Endothelial cell of umbilical vein (primary cell): ENCODE data around the gene GJB3. TPM values are rescaled to one million over a fixed set of nuclear protein-coding genes. Genes with fewer than 3 reads are reported as not detected.

Source experiments
- BruUV-seq: library from RNA; stranded (reverse); fragments of 400-500 nt; replicated peaks from 2 replicates; lab custom pipeline; 2021; lab: Mats Ljungman, UMichigan
- CTCF ChIA-PET: fragments of 300-600, 350-600 bp; sonication (Branson Sonifier 250); formaldehyde crosslinking; loops from one replicate; lab custom pipeline; 2021; ENCODE audit warnings: antibody characterized with exemption, inconsistent platforms; lab: Charles Lee
- POLR2A ChIA-PET: fragments of 300-600, 350-600 bp; sonication (Branson Sonifier 250); formaldehyde crosslinking; loops from one replicate; lab custom pipeline; 2021; ENCODE audit warnings: antibody characterized with exemption, inconsistent platforms; lab: Charles Lee
- DNase-seq: peaks from one replicate; pipeline ENCODE4 v3.0.0-alpha.2; 2011; ENCODE audit warnings: low read depth, low spot score
- FAIRE-seq: peaks from 2 replicates; lab custom pipeline; 2011; peaks lifted over from hg19 to GRCh38; lab: Jason Lieb, UNC
- H2AFZ ChIP-seq: 2 replicates; pipeline ENCODE4 v1.6.0; 2012; ENCODE audit warnings: low read depth, low read length, control low read depth, inconsistent platforms
- H3K27ac ChIP-seq: 2 replicates; pipeline ENCODE4 v1.5.1; 2011; ENCODE audit warnings: low read depth, mild to moderate bottlenecking, control low read depth, low read length, moderate library complexity; ENCODE audit not compliant: insufficient read depth
- H3K27me3 ChIP-seq, 2 experiments: 2 replicates each; pipeline versions ENCODE4 v1.6.0 to v1.6.1; 2011; ENCODE audit warnings: low read length in 2 of 2, mixed read lengths in 1 of 2; ENCODE audit not compliant: control insufficient read depth in 2 of 2, insufficient read depth in 2 of 2
- H3K36me3 ChIP-seq, 2 experiments: 2 replicates in 1 of 2; 3 replicates in 1 of 2; pipeline ENCODE4 v1.5.1; 2011; ENCODE audit warnings: low read length in 2 of 2, mild to moderate bottlenecking in 1 of 2, moderate library complexity in 1 of 2; ENCODE audit not compliant: control insufficient read depth in 2 of 2, insufficient read depth in 2 of 2; ENCODE audit errors: extremely low read depth in 1 of 2
- H3K4me1 ChIP-seq: 3 replicates; pipeline ENCODE4 v1.5.1; 2011; ENCODE audit warnings: mild to moderate bottlenecking, low read length; ENCODE audit not compliant: control insufficient read depth, insufficient read depth; ENCODE audit errors: extremely low read depth
- H3K4me2 ChIP-seq: 2 replicates; pipeline ENCODE4 v1.6.1; 2011; ENCODE audit warnings: low read length, control low read depth, mixed read lengths; ENCODE audit not compliant: insufficient read depth
- H3K4me3 ChIP-seq, 3 experiments: fragments of 200-600 bp in 1 of 3; sonication (generic), shearing (Covaris generic) in 1 of 3; replicated peaks in 1 of 3; 2 replicates each; pipeline ENCODE4 v1.5.1; 2011 to 2016; ENCODE audit warnings: control low read depth in 3 of 3, low read length in 3 of 3, mild to moderate bottlenecking in 2 of 3, inconsistent platforms in 1 of 3, low read depth in 1 of 3, moderate library complexity in 1 of 3; ENCODE audit not compliant: insufficient read depth in 1 of 3
- H3K79me2 ChIP-seq: 2 replicates; pipeline ENCODE4 v1.6.0; 2012; ENCODE audit warnings: low read length, inconsistent platforms; ENCODE audit not compliant: control insufficient read depth, insufficient read depth
- H3K9ac ChIP-seq: replicated peaks from 2 replicates; pipeline ENCODE3; 2011; ENCODE audit warnings: low read length, control low read depth; ENCODE audit not compliant: insufficient read depth; ENCODE audit errors: extremely low read depth
- H3K9me1 ChIP-seq: replicated peaks from 3 replicates; pipeline ENCODE4 v1.6.0; 2011; ENCODE audit warnings: mild to moderate bottlenecking, low read length; ENCODE audit not compliant: control insufficient read depth, insufficient read depth; ENCODE audit errors: extremely low read depth
- H3K9me3 ChIP-seq: replicated peaks from 2 replicates; pipeline ENCODE4 v1.5.1; 2012; ENCODE audit warnings: low read length, inconsistent platforms; ENCODE audit not compliant: control insufficient read depth, insufficient read depth
- H4K20me1 ChIP-seq: replicated peaks from 2 replicates; pipeline ENCODE3; 2011; ENCODE audit warnings: mild to moderate bottlenecking, low read length; ENCODE audit not compliant: control insufficient read depth, insufficient read depth; ENCODE audit errors: extremely low read depth
- EZH2 ChIP-seq: IDR thresholded peaks from 2 replicates; pipeline ENCODE4 v1.6.1; 2012; ENCODE audit warnings: borderline replicate concordance, low read depth, mild to moderate bottlenecking, moderate library complexity, low read length, inconsistent platforms; ENCODE audit not compliant: severe bottlenecking
- FOS ChIP-seq: IDR thresholded peaks from 2 replicates; pipeline ENCODE4 v1.6.1; 2011; ENCODE audit warnings: mild to moderate bottlenecking, low read length, moderate library complexity, borderline replicate concordance; ENCODE audit not compliant: insufficient read depth
- GATA2 ChIP-seq: IDR thresholded peaks from 2 replicates; pipeline ENCODE4 v1.7.0; 2011; ENCODE audit warnings: low read depth, mild to moderate bottlenecking, moderate library complexity, mixed read lengths, low read length; ENCODE audit not compliant: insufficient read length, insufficient read depth
- JUN ChIP-seq: IDR thresholded peaks from 2 replicates; pipeline ENCODE4 v1.6.1; 2011; ENCODE audit warnings: borderline replicate concordance, low read depth; ENCODE audit not compliant: insufficient read length, insufficient read depth
- MYC ChIP-seq: IDR thresholded peaks from one replicate; pipeline ENCODE4 v1.6.1; 2011; ENCODE audit warnings: mild to moderate bottlenecking, low read depth, low read length
- POLR2A ChIP-seq: IDR thresholded peaks from 2 replicates; pipeline ENCODE4 v1.6.1; 2012; ENCODE audit warnings: low read depth, mild to moderate bottlenecking, control low read depth, low read length
- POLR2AphosphoS5 ChIP-seq: IDR thresholded peaks from 2 replicates; pipeline ENCODE4 v1.6.1; 2012; ENCODE audit warnings: low read depth, mild to moderate bottlenecking, control low read depth, low read length, moderate library complexity; ENCODE audit not compliant: insufficient read depth
- dilution Hi-C: fragments of 300-500 bp; cut with MboI; formaldehyde crosslinking; loops from one replicate; pipeline ENCODE4 v1.15.0; 2019; ENCODE audit warnings: low sequenced_read_pairs; ENCODE audit not compliant: extremely low pct_ligation_motif_present
- intact Hi-C: fragments of 100-400 bp; cut with micrococcal nuclease; formaldehyde crosslinking; loops from one replicate; pipeline ENCODE4 v1.10.0; 2022
- polyA plus RNA-seq, 4 experiments: library from polyadenylated mRNA; depleted of rRNA in 3 of 4; stranded (reverse) in 3 of 4; unstranded in 1 of 4; fragments of >200 nt; gene quantifications; 2 replicates each; pipeline versions ENCODE4 v1.2.1 to v1.2.3, GENCODE V29; 2011 to 2012; ENCODE audit warnings: missing spikeins in 1 of 4
- total RNA-seq: library from RNA; stranded (reverse); gene quantifications from 2 replicates; pipeline ENCODE4 v1.2.3, GENCODE V29; 2021
- TF ChIP-seq, protein P1 (sequence below), 2 donors: IDR thresholded peaks; 1 replicate in 1 of 2; 2 replicates in 1 of 2; pipeline ENCODE4 v1.5.1; 2011; ENCODE audit warnings: low read length in 2 of 2, mild to moderate bottlenecking in 2 of 2, moderate library complexity in 2 of 2, control low read depth in 1 of 2, inconsistent platforms in 1 of 2, low read depth in 1 of 2; ENCODE audit not compliant: insufficient read depth in 1 of 2; ENCODE audit errors: extremely low read depth in 1 of 2
- TF ChIP-seq, protein P2 (sequence below): IDR thresholded peaks from 2 replicates; pipeline ENCODE4 v1.6.1; 2011; ENCODE audit not compliant: insufficient read depth, insufficient read length

Gene GJB3
- total and polyA plus RNA-seq, 2 donors (not counting 3 experiments of a cell fraction or from before 2014, with no cell fraction given): not detected

DNA sequence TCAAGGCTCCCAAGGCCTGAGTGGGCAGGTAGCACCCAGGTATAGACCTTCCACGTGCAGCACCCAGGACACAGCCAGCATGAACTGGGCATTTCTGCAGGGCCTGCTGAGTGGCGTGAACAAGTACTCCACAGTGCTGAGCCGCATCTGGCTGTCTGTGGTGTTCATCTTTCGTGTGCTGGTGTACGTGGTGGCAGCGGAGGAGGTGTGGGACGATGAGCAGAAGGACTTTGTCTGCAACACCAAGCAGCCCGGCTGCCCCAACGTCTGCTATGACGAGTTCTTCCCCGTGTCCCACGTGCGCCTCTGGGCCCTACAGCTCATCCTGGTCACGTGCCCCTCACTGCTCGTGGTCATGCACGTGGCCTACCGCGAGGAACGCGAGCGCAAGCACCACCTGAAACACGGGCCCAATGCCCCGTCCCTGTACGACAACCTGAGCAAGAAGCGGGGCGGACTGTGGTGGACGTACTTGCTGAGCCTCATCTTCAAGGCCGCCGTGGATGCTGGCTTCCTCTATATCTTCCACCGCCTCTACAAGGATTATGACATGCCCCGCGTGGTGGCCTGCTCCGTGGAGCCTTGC lies 19.7 kb upstream of the GJB3 start:
- BruUV-seq: no TSS peak
- Histone ChIP-seq H3K9ac (no peak overlapping the region), H3K27me3 (no peaks in the 10 kb centered on the region), H3K9me1 (no peaks in the 10 kb centered on the region), H3K4me2 (no peak overlapping the region), H3K79me2 (no peaks in the 10 kb centered on the region), H4K20me1 (no peaks in the 10 kb centered on the region), H3K36me3 (no peaks in the 10 kb centered on the region), H3K27ac (no peak overlapping the region), H2AFZ (no peak overlapping the region), H3K4me1 (no peaks in the 10 kb centered on the region), H3K9me3 (no peaks in the 10 kb centered on the region), H3K4me3 (no peak overlapping the region)
- DNase-seq: no peak
- no peak for TF ChIP-seq POLR2AphosphoS5
- TF ChIP-seq FOS: no peak
- TF ChIP-seq, protein P1, sequence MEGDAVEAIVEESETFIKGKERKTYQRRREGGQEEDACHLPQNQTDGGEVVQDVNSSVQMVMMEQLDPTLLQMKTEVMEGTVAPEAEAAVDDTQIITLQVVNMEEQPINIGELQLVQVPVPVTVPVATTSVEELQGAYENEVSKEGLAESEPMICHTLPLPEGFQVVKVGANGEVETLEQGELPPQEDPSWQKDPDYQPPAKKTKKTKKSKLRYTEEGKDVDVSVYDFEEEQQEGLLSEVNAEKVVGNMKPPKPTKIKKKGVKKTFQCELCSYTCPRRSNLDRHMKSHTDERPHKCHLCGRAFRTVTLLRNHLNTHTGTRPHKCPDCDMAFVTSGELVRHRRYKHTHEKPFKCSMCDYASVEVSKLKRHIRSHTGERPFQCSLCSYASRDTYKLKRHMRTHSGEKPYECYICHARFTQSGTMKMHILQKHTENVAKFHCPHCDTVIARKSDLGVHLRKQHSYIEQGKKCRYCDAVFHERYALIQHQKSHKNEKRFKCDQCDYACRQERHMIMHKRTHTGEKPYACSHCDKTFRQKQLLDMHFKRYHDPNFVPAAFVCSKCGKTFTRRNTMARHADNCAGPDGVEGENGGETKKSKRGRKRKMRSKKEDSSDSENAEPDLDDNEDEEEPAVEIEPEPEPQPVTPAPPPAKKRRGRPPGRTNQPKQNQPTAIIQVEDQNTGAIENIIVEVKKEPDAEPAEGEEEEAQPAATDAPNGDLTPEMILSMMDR (IDR thresholded peaks at IDR 0.05; ENCODE audit: extremely low read depth in 1 of 2, insufficient read depth in 1 of 2, low read depth in 1 of 2, low read length in 2 of 2): no peak
- TF ChIP-seq MYC: no peak
- TF ChIP-seq POLR2A: no peak
- TF ChIP-seq GATA2: no peak
- TF ChIP-seq JUN: no peak
- TF ChIP-seq, protein P2, sequence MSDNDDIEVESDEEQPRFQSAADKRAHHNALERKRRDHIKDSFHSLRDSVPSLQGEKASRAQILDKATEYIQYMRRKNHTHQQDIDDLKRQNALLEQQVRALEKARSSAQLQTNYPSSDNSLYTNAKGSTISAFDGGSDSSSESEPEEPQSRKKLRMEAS: no peak
- TF ChIP-seq EZH2: no peak
- dilution Hi-C loops: no loop called here
- POLR2A ChIA-PET: no interaction called here
- no peak for FAIRE-seq
- intact Hi-C loops: no loop called here
- CTCF ChIA-PET: no interaction called here
